HG02759 (cell line): ENCODE data around the gene KDM7A.
"Not testable (repeated sequence)": the region's sequence is repeated elsewhere in the genome, so short reads cannot be mapped to it uniquely, and the experiment has no call there.

Source experiments
- ATAC-seq: cut with Tn5 transposase; IDR thresholded peaks from one replicate; pipeline ENCODE4 v1.9.1; 2021; ENCODE audit warnings: mild to moderate bottlenecking, moderate library complexity; ENCODE audit not compliant: unreplicated experiment

The KDM7A gene

DNA sequence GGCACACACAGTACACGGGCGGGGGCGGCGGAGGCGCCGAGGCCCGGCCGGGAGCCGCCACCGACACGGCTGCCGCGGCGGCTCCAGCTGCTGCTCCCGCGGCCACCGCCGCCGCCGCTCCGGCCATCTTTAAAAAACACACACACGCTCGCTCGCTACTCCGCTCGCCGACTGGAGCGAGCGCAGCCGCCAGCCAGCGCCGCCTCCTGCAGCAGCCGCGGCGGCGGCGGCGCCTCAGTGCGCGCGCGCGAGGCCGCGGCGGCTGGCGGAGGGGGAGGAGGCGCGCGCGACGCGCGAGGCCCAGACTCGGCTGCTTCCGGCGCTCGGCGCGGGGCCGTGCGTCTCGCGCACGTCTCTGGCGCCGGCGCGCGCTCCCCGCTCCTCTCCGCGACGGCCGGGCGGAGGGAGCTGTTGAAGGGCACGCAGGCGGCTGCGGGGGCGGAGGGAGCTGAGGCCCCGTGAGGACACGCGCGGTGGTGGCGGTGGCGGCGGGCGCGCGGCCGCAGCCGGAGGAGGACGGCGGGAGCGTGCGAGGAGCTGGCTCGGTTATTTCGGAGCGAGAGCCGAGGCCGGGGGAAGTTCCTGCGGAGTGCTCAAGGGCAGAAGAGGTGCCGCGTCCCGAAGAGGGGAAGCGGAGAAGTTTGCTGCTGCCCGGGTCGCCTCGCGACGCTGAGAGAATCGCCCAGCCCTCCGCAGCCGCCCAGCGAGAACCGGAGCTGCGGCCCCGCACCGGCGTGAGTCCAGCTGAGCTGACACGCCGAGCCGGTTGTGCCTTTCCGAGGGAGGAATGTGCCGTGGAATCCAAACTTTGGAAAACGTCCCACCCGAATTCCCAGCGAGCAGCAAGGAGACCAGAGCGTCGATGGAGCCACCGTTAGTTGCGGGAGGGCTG is at the start of gene KDM7A:
Gene KDM7A, minus strand, starts transcription at position 173 of the 892 bp plus-strand sequence. Its CDS starts 46 bp downstream, at position 127.
- ATAC-seq, result peak; percentile 80

GRCh38 chr7:140225562-140226249 is 48.9 kb upstream of the KDM7A start:
- ATAC-seq, result no peak

DNA sequence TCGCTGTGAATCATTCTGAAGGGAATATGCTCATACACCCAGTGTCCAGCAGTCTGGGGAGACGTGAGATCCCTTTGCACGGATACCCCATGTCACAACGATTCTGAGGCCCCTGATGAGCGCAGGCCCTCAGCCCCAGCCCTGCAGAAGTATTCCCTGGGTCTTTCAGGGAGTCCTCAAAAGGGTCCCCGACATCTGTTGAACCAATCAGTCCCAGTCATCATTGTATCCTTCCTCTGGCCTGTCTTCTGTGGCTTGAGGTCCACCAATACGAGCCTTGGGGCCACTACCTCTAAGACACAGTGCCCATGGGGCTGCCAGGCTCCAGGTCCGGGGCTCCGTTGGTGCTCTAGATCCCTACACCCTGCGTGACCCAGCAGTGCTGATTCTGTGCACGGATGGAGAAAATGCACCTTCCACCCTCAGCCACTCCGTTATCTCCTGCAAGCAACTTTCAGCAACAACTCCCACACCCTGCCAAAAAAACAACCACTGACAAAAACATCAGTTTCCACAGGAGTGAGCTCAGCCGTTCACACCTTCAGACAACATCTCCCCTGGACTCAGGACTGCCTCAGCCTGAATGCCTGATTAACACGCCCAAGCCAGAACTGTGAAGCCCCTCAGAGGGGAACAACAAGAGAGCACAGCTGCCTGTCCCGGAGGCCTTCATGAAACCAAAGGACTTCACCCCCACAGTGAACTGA is 46.9 kb upstream of the KDM7A start:
- no peak for ATAC-seq

GRCh38 chr7:140222814-140223213 is 46.0 kb upstream of the KDM7A start:
- ATAC-seq, result peak; percentile 56

- ATAC-seq, result no peak
These were observed 43.1 kb upstream of the KDM7A start for GRCh38 chr7:140219672-140220524.

DNA sequence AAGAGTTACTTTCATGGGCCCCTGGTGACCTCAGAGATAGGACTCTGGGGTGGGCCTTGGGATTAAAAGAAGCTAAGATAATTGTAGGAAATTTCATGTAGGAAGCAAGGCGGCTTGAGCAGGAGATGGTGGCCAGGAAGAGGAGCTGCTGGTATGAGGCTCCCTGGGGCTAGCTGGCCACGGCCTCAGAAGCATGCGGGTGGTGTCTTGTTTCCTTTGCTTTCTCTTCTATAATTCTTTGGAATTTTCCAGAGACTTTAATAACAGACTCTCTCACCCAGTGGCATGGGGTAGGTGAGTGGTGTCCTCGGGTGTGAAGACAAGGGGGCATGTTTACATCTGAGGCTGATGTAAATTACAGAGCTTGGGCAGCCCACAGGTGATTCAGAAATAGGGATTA is 41.9 kb upstream of the KDM7A start:
- ATAC-seq, result no peak

- ATAC-seq, result no peak
These were observed 41.1 kb upstream of the KDM7A start for GRCh38 chr7:140217750-140218501.

DNA sequence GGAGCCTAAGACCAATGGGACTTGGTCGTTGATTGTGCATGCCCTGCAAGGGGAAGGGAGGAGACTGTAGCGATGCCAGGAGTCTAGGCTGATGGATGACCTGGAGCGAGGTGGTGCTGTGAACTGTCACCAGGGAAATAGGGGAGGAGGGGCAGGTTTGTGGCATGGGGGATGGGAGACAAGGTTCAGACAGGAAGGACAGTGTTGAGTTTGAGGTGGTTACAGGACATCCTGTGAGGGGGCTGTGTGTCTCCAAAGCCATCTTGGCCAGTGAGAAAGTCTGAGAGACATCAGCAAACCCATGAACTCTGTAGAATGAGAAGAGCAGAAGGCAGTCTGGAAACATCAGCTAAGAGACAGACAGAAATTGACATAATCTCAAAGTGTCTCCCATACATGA is 38.5 kb upstream of the KDM7A start:
- no peak for ATAC-seq

DNA sequence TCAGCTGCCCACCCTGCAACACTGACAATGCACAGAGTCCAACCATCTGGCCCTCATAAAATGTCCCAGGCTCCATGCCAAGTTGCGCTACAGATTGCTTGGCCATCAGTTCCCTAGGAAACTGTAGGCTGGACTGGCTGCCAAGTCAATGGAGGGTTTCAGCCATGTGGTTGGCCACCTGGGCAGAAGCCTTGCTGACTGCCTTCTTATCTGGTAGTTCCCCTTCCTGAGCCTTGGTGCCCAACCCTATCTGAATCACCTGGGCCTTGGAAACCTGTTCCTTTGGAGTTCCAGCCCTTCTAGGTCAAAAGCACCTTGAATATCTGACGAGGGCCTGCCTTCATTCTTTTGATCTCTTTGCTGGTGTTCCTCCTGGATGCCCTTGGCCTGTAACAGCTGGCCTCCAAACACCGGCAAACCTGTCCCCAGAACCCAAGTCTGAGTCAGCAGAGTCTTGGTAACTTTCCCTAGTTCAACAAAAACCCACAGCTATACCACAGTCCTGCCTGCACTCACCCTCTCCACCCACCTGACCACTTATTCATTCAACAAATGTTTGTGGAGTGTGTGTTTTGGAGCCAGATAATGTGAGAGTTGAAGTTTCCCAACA is 37.4 kb upstream of the KDM7A start:
- peak; percentile 40 for ATAC-seq

- ATAC-seq, result peak; percentile 25
These were observed 36.9 kb upstream of the KDM7A start for GRCh38 chr7:140213684-140214074.

DNA sequence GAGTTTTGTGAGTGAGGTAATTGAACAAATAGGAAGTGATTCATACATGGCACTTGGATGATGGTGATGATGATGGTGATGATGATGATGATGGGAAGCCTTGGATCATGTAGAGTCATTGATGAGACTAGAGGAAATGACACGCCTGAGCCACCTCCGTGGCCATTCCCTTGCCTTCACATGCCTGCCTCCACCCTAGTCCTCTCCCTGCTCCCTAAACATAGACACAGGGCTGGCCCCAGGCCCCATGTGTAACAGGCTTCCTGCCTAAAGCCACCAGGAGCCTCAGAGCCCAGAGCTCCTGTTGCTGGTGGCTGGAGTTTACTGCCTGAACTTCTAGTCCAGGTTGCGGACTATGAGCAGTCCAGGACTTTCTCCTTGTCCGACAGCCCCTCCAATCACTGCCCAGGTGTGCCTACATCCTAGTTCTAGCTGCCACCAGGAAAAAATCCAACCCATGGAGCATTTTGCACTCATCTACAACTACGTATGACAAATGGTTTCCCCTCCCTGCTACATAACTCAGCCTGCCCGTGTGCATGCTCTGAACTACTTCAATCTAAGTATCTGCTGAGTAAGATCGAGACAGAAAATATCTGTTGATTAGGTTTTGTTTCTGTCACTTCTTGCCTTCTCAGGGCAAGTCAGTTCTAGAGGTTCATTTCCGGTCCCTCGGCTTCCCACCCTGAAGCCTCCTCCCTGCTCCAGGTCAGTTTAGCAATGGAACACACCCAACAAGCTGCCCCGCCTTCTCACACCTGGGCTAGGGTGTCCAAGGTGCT is 35.5 kb upstream of the KDM7A start:
- peak; percentile 54 for ATAC-seq

GRCh38 chr7:140211698-140212097 is 34.9 kb upstream of the KDM7A start:
- ATAC-seq, result no peak

- peak; percentile 83 for ATAC-seq
These were observed 33.3 kb upstream of the KDM7A start for GRCh38 chr7:140209866-140210609.

DNA sequence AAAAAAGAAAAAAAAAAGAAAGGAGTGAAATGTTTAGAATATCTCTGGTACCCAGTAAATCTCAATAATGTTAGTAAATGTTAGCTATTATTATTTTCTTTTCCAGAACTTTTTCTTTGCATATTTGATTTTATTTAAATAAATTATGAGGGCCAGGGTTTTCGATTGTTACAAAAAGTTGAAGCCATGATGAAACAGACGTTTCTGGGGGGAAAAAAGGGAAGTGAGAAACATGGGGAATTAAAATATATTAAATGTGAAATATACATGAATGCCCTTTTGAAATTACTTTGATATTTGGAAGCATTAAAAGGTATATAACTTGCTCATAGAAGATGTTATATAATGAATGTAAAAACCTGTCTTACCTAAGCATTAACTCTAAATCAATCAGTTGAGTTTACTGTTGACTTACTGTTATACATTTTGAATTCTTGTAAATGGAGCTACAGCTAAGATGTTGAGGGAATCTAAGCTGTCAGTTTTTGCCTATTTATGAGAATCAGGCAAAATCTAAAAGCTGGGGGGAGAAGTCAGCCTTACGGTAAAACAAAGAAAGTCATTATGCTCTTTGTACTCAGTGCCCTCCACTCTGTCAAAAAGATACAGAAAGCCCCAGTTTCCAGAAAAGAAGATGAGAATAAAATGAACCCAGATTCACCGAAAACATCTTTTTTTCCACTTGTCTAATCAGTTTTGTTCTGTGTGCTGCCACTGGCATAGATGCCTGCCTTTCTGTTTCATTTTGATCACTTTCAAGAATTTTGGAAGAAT is 30.0 kb upstream of the KDM7A start:
- ATAC-seq, result no peak

DNA sequence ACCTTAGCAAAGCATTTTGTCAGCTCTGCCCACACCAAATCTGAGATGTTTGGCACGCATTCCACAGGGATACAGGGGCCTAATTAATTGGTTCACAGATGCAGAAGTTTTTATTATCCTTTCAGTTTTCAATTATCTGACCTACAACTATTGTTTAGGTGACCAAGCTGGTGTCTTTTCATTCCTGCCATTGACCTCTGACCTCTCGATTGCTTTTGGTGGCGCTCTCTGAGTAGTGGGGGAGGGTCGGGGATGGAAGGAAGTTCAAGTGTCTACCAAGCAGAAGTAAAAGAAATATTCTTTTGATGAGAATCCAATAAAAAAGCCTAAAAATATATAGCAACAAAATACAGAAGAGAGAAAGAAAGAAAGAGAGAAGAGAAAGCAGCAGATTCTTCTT is 28.8 kb upstream of the KDM7A start:
- no peak for ATAC-seq

GRCh38 chr7:140203556-140203955 is 26.8 kb upstream of the KDM7A start:
- no peak for ATAC-seq

GRCh38 chr7:140202942-140203341 is 26.2 kb upstream of the KDM7A start:
- ATAC-seq, result not testable (repeated sequence)
